H9 (cell line): Measurements from ENCODE around the gene HOXA4. TPM values are rescaled to one million over a fixed set of nuclear protein-coding genes. Genes with fewer than 3 reads are reported as not detected.

ENCODE experiments used
- DNase-seq: peaks from one replicate; pipeline ENCODE4 v3.0.0-alpha.2; 2017
- H2AFZ ChIP-seq: one replicate; pipeline ENCODE4 v1.6.1; 2013; ENCODE audit warnings: mild to moderate bottlenecking, low read length, control low read depth, moderate library complexity
- H2AK5ac ChIP-seq: 2 replicates; pipeline ENCODE4 v1.6.1; 2013; ENCODE audit warnings: low read length, control low read depth, mixed read lengths; ENCODE audit not compliant: insufficient read length
- H2BK120ac ChIP-seq: one replicate; pipeline ENCODE4 v1.6.1; 2013; ENCODE audit warnings: low read depth, mild to moderate bottlenecking, low read length, control low read depth, inconsistent platforms; ENCODE audit not compliant: poor library complexity, severe bottlenecking
- H2BK12ac ChIP-seq: 2 replicates; pipeline ENCODE4 v1.6.1; 2013; ENCODE audit warnings: low read length, control low read depth, mixed read lengths, low read depth; ENCODE audit not compliant: insufficient read length
- H2BK15ac ChIP-seq: 2 replicates; pipeline ENCODE4 v1.6.1; 2013; ENCODE audit warnings: low read depth, low read length, control low read depth
- H2BK20ac ChIP-seq: one replicate; pipeline ENCODE4 v1.6.1; 2013; ENCODE audit warnings: low read depth, mild to moderate bottlenecking, low read length, control low read depth, inconsistent platforms; ENCODE audit not compliant: poor library complexity, severe bottlenecking
- H2BK5ac ChIP-seq: 2 replicates; pipeline ENCODE4 v1.6.1; 2013; ENCODE audit warnings: low read length, control low read depth, mixed read lengths; ENCODE audit not compliant: insufficient read length
- H3K14ac ChIP-seq: 2 replicates; pipeline ENCODE4 v1.6.1; 2013; ENCODE audit warnings: low read length, control low read depth; ENCODE audit not compliant: insufficient read depth
- H3K18ac ChIP-seq: 2 replicates; pipeline ENCODE4 v1.6.1; 2013; ENCODE audit warnings: low read depth, mild to moderate bottlenecking, mixed read lengths, low read length, control low read depth; ENCODE audit not compliant: insufficient read length
- H3K23ac ChIP-seq: 2 replicates; pipeline ENCODE4 v1.6.1; 2013; ENCODE audit warnings: low read length, control low read depth, mixed read lengths, low read depth; ENCODE audit not compliant: insufficient read length
- H3K23me2 ChIP-seq: 2 replicates; pipeline ENCODE4 v1.6.1; 2013; ENCODE audit warnings: low read depth, mild to moderate bottlenecking, mixed read lengths, low read length, control low read depth; ENCODE audit not compliant: insufficient read length, poor library complexity, severe bottlenecking
- H3K27ac ChIP-seq: 2 replicates; pipeline ENCODE4 v1.5.1; 2013; ENCODE audit warnings: low read length, control low read depth, mixed read lengths, low read depth; ENCODE audit not compliant: insufficient read length
- H3K27me3 ChIP-seq: 2 replicates; pipeline ENCODE4 v1.6.1; 2013; ENCODE audit warnings: low read length, control low read depth, inconsistent platforms; ENCODE audit not compliant: insufficient read depth
- H3K4ac ChIP-seq: 2 replicates; pipeline ENCODE4 v1.6.1; 2013; ENCODE audit warnings: low read depth, mild to moderate bottlenecking, control low read depth, inconsistent platforms, low read length, moderate library complexity
- H3K4me1 ChIP-seq: 2 replicates; pipeline ENCODE4 v1.6.1; 2013; ENCODE audit warnings: low read length, control low read depth, inconsistent platforms; ENCODE audit not compliant: insufficient read depth
- H3K4me2 ChIP-seq: 2 replicates; pipeline ENCODE4 v1.6.1; 2013; ENCODE audit warnings: low read length, control low read depth, mixed read lengths; ENCODE audit not compliant: insufficient read length, insufficient read depth
- H3K56ac ChIP-seq: 2 replicates; pipeline ENCODE4 v1.6.1; 2013; ENCODE audit warnings: low read depth, mild to moderate bottlenecking, mixed read lengths, low read length, control low read depth; ENCODE audit not compliant: insufficient read length
- H3K79me1 ChIP-seq: 2 replicates; pipeline ENCODE4 v1.6.1; 2013; ENCODE audit warnings: low read depth, mild to moderate bottlenecking, moderate library complexity, low read length, control low read depth, inconsistent platforms; ENCODE audit not compliant: insufficient read depth, poor library complexity, severe bottlenecking
- H3K79me2 ChIP-seq: 2 replicates; pipeline ENCODE4 v1.6.1; 2013; ENCODE audit warnings: low read length, control low read depth, inconsistent platforms; ENCODE audit not compliant: insufficient read depth
- H3K9ac ChIP-seq: 2 replicates; pipeline ENCODE4 v1.6.1; 2013; ENCODE audit warnings: low read length, control low read depth, mixed read lengths; ENCODE audit not compliant: insufficient read length; ENCODE audit errors: extremely low read depth
- H3K9me3 ChIP-seq: one replicate; pipeline ENCODE4 v1.6.1; 2013; ENCODE audit warnings: low read depth, low read length, inconsistent platforms; ENCODE audit not compliant: control insufficient read depth
- H3T11ph ChIP-seq: one replicate; pipeline ENCODE4 v1.6.1; 2013; ENCODE audit warnings: mild to moderate bottlenecking, low read length, control low read depth, inconsistent platforms
- H4K20me1 ChIP-seq: one replicate; pipeline ENCODE4 v1.6.1; 2013; ENCODE audit not compliant: control insufficient read depth, insufficient read length, insufficient read depth
- H4K5ac ChIP-seq: 2 replicates; pipeline ENCODE4 v1.6.1; 2013; ENCODE audit warnings: low read depth, mild to moderate bottlenecking, mixed read lengths, low read length, control low read depth; ENCODE audit not compliant: insufficient read length
- H4K8ac ChIP-seq: replicated peaks from 2 replicates; pipeline ENCODE4 v1.6.1; 2013; ENCODE audit warnings: low read length, control low read depth, mixed read lengths, low read depth; ENCODE audit not compliant: insufficient read length
- H4K91ac ChIP-seq: 2 replicates; pipeline ENCODE4 v1.6.1; 2013; ENCODE audit warnings: low read depth, mild to moderate bottlenecking, moderate library complexity, mixed read lengths, low read length, control low read depth; ENCODE audit not compliant: insufficient read length
- H3K27ac Mint-ChIP-seq, 3 experiments: 2 replicates in 2 of 3; 3 replicates in 1 of 3; pipeline ENCODE4 v1.8.0; 2020 to 2021; ENCODE audit warnings: mixed read lengths in 3 of 3, mild to moderate bottlenecking in 1 of 3, moderate library complexity in 1 of 3
- H3K27me3 Mint-ChIP-seq: 2 replicates; pipeline ENCODE4 v1.8.0; 2021; ENCODE audit warnings: low read depth, mild to moderate bottlenecking, moderate library complexity, mixed read lengths
- H3K36me3 Mint-ChIP-seq, 3 experiments: 2 replicates in 2 of 3; 3 replicates in 1 of 3; pipeline ENCODE4 v1.8.0; 2020 to 2021; ENCODE audit warnings: low read depth in 3 of 3, mixed read lengths in 3 of 3; ENCODE audit not compliant: insufficient read depth in 1 of 3
- H3K4me1 Mint-ChIP-seq, 2 experiments: 2 replicates each; pipeline ENCODE4 v1.8.0; 2020; ENCODE audit warnings: mixed read lengths in 2 of 2
- H3K4me3 Mint-ChIP-seq, 2 experiments: 2 replicates in 1 of 2; 3 replicates in 1 of 2; pipeline ENCODE4 v1.8.0; 2020 to 2021; ENCODE audit warnings: mild to moderate bottlenecking in 2 of 2, mixed read lengths in 2 of 2, moderate library complexity in 1 of 2
- H3K9me3 Mint-ChIP-seq, 2 experiments: 2 replicates in 1 of 2; 3 replicates in 1 of 2; pipeline ENCODE4 v1.8.0; 2020; ENCODE audit warnings: mild to moderate bottlenecking in 2 of 2, mixed read lengths in 2 of 2, moderate library complexity in 1 of 2
- CTCF ChIP-seq: fragments of 200-600 bp; sonication (generic); conservative IDR thresholded peaks from 3 replicates; pipeline ENCODE4 v1.8.0; 2021; ENCODE audit warnings: antibody characterized with exemption, mild to moderate bottlenecking
- WGBS: extraction: QIAGEN DNeasy Blood & Tissue Kit; methylation state at CpG from one replicate; pipeline ENCODE4 v1.1.7; 2013; ENCODE audit warnings: missing lambda C conversion rate, low lambda C conversion rate, mixed read lengths; ENCODE audit not compliant: insufficient read length; ENCODE audit errors: extremely low coverage; 5-methylcytosine and 5-hydroxymethylcytosine counted together
- total RNA-seq: library from RNA; stranded (reverse); gene quantifications from 2 replicates; pipeline ENCODE4 v1.2.1, GENCODE V29; 2021

Gene HOXA4
- total RNA-seq, 1 experiment from 2014 or later: not detected

GRCh38 chr7:27139334-27140125 lies 9.0 kb upstream of the HOXA4 start:
- no peak overlapping the region for H3K4me2 ChIP-seq
- H3K27me3 ChIP-seq: peaks cover 98% of the 10 kb centered on the region
- no peak overlapping the region for H2AK5ac ChIP-seq
- no peak overlapping the region for H3T11ph ChIP-seq
- no peak overlapping the region for H2BK12ac ChIP-seq
- H3K9me3 ChIP-seq: no peaks in the 10 kb centered on the region
- peak; percentile 65 for DNase-seq
- peaks cover 100% of the 10 kb centered on the region for H3K27me3 Mint-ChIP-seq
- H2BK5ac ChIP-seq: no peak overlapping the region
- TF ChIP-seq CTCF: no peak
- no peak overlapping the region for H3K18ac ChIP-seq
- H3K79me2 ChIP-seq: no peaks in the 10 kb centered on the region
- no CpG with 5 or more reads among the region's 53 CpGs for WGBS
- H3K79me1 ChIP-seq: no peaks in the 10 kb centered on the region
- H3K56ac ChIP-seq: no peak overlapping the region
- no peak overlapping the region for H2AFZ ChIP-seq
- no peak overlapping the region for H4K91ac ChIP-seq
- no peak overlapping the region for H3K23ac ChIP-seq
- H3K27ac ChIP-seq: no peak overlapping the region
- no peak overlapping the region for H4K8ac ChIP-seq
- H3K4me3 Mint-ChIP-seq: no peak overlapping the region; a peak in 1 of 5 replicates
- no peaks in the 10 kb centered on the region; a peak in 1 of 7 replicates for H3K36me3 Mint-ChIP-seq
- H4K20me1 ChIP-seq: no peaks in the 10 kb centered on the region
- H3K4me1 ChIP-seq: no peaks in the 10 kb centered on the region
- H3K14ac ChIP-seq: no peak overlapping the region
- H3K9me3 Mint-ChIP-seq: peaks cover 0 to 20% of the 10 kb centered on the region in 2 experiments
- peaks cover 10% of the 10 kb centered on the region for H3K23me2 ChIP-seq
- H3K4ac ChIP-seq: no peak overlapping the region
- H3K9ac ChIP-seq: no peak overlapping the region
- H4K5ac ChIP-seq: no peak overlapping the region
- no peak overlapping the region for H3K27ac Mint-ChIP-seq
- H2BK20ac ChIP-seq: no peak overlapping the region
- H2BK120ac ChIP-seq: no peak overlapping the region
- peaks cover 7 to 13% of the 10 kb centered on the region in 2 experiments for H3K4me1 Mint-ChIP-seq
- H2BK15ac ChIP-seq: no peak overlapping the region
